ENCODE data around the gene CD47. TPM values are rescaled to one million over a fixed set of nuclear protein-coding genes. Genes with fewer than 3 reads are reported as not detected.

The CD47 gene
- total RNA-seq, 2 donors from 2014 or later = 68.1 to 101 TPM

- Histone ChIP-seq H3K27ac (no peak overlapping the region), H3K9ac (ENCODE audit: low read depth in 2 of 2, low read length in 2 of 2) (no peak overlapping the region), H3K4me3 (no peak overlapping the region), H3K9me3 (no peaks in the 10 kb centered on the region), H3K27me3 (no peaks in the 10 kb centered on the region), H3K4me1 (no peaks in the 10 kb centered on the region), H3K36me3 (no peaks in the 10 kb centered on the region)
- intact Hi-C loops (cut with DNase I) = no loop called here
- DNase-seq = no peak
- TF ChIP-seq CTCF (IDR thresholded peaks at IDR 0.05) = no peak
These were observed 9.0 kb upstream of the CD47 start for GRCh38 chr3:108099679-108100428.

- Histone ChIP-seq H3K36me3 (no peaks in the 10 kb centered on the region), H3K27ac (no peak overlapping the region), H3K27me3 (no peaks in the 10 kb centered on the region), H3K4me3 (no peak overlapping the region), H3K9me3 (no peaks in the 10 kb centered on the region), H3K9ac (ENCODE audit: low read depth in 2 of 2, low read length in 2 of 2) (no peak overlapping the region), H3K4me1 (no peaks in the 10 kb centered on the region)
- intact Hi-C loops (cut with DNase I) = no loop called here
- no peak for TF ChIP-seq CTCF (IDR thresholded peaks at IDR 0.05)
- DNase-seq = no peak
These were observed 8.4 kb upstream of the CD47 start for GRCh38 chr3:108099244-108099643.

- DNase-seq = no peak
- H3K27me3 ChIP-seq = no peaks in the 10 kb centered on the region
- H3K9ac ChIP-seq (ENCODE audit: low read depth in 2 of 2, low read length in 2 of 2) = no peak overlapping the region
- H3K4me1 ChIP-seq = no peaks in the 10 kb centered on the region
- no peak overlapping the region for H3K27ac ChIP-seq
- H3K9me3 ChIP-seq = no peaks in the 10 kb centered on the region
- no peaks in the 10 kb centered on the region for H3K36me3 ChIP-seq
- H3K4me3 ChIP-seq = no peak overlapping the region
- TF ChIP-seq CTCF (IDR thresholded peaks at IDR 0.05) = no peak
- intact Hi-C loops (cut with DNase I) = no loop called here
These were observed 7.2 kb upstream of the CD47 start for GRCh38 chr3:108098003-108098370.

GRCh38 chr3:108097322-108098002, 6.6 kb upstream of the CD47 start:
- H3K9ac ChIP-seq (ENCODE audit: low read depth in 2 of 2, low read length in 2 of 2) = no peak overlapping the region
- no peak overlapping the region for H3K4me3 ChIP-seq
- H3K9me3 ChIP-seq = no peaks in the 10 kb centered on the region
- no peak for DNase-seq
- intact Hi-C loops (cut with DNase I) = no loop called here
- no peak overlapping the region for H3K27ac ChIP-seq
- H3K36me3 ChIP-seq = no peaks in the 10 kb centered on the region
- H3K27me3 ChIP-seq = no peaks in the 10 kb centered on the region
- no peak for TF ChIP-seq CTCF (IDR thresholded peaks at IDR 0.05)
- H3K4me1 ChIP-seq = no peaks in the 10 kb centered on the region

GRCh38 chr3:108096532-108097321, 5.9 kb upstream of the CD47 start:
- H3K9me3 ChIP-seq = no peaks in the 10 kb centered on the region
- no peak for TF ChIP-seq CTCF (IDR thresholded peaks at IDR 0.05)
- no peaks in the 10 kb centered on the region for H3K36me3 ChIP-seq
- DNase-seq = no peak
- H3K4me1 ChIP-seq = no peaks in the 10 kb centered on the region
- H3K27me3 ChIP-seq = no peaks in the 10 kb centered on the region
- no peak overlapping the region for H3K27ac ChIP-seq
- intact Hi-C loops (cut with DNase I) = no loop called here
- no peak overlapping the region for H3K4me3 ChIP-seq
- no peak overlapping the region for H3K9ac ChIP-seq (ENCODE audit: low read depth in 2 of 2, low read length in 2 of 2)
